Measurements from ENCODE around the gene SERPING1. TPM values are rescaled to one million over a fixed set of nuclear protein-coding genes. Genes with fewer than 3 reads are reported as not detected.
A peak's percentile ranks its signal among the peaks of the same experiment; 100 is the strongest.

SERPING1 gene
- total and polyA plus RNA-seq, 2 donors (not counting 1 experiment from before 2014, with no cell fraction given): 17.2 to 117 TPM

DNA sequence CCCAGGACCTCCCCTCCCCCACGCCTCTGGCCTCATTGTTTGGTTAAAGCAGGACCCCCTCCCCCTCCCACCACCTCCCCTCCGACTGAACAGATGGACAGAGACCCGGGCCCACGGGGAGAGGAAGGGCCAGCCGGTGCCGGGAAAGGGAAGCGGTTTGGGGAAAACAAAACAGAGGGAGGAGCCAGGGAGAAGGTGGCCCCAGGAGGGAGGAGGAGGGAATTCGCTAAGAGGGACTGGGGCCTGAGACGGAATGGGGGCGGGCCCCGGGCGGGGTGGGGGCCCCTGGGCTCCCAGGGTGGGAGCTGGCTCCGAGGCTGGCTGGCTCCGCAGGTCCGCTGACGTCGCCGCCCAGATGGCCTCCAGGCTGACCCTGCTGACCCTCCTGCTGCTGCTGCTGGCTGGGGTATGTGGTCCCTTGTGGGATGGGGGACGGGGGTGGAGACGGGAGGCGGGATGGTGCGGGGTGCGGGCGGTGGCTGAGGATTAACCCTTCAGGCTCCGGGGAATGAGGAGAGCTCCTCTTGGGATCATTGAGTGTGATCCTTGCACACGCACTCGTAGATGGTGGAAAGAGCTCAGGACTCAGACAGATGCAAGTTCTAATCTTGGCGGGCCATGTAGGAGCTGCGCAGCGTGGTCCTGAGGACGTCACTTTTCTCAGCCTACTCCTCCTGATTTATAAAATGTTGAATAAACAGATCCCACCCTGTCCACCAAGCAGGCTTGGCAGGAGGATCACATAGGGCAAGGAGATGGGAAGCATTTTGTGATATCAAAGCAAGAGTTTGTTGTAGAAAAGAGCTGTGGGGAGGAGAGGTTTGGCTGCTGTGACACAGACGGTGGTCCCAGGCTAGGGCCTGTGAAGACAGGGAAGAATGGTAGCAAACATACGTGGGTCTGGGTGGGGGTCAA, 688 bp downstream of the SERPING1 start:
- Histone ChIP-seq H3K27me3 (ENCODE audit: control insufficient read depth, insufficient read depth, low read length) (peaks cover 2% of the 10 kb centered on the region), H3K4me2 (ENCODE audit: extremely low read depth, insufficient read depth, low read length) (peak overlapping the region; percentile 90), H3K9me3 (ENCODE audit: control insufficient read depth, insufficient read depth, low read depth, low read length) (no peaks in the 10 kb centered on the region), H3K4me1 (ENCODE audit: control insufficient read depth, extremely low read depth, insufficient read depth, low read length) (peaks cover 12% of the 10 kb centered on the region), H3K9ac (ENCODE audit: insufficient read depth, low read length) (peak overlapping the region; percentile 64), H3K27ac (ENCODE audit: insufficient read depth, low read length) (peak overlapping the region; percentile 72), H3K36me3 (ENCODE audit: control insufficient read depth, insufficient read depth, low read length) (no peaks in the 10 kb centered on the region), H3K4me3 (replicated peaks in 1 of 4; ENCODE audit: control extremely low read depth in 1 of 4, insufficient read depth in 1 of 4, low read depth in 3 of 4, low read length in 4 of 4) (peak overlapping the region; percentile 36 to 65 (median 54)), H2AFZ (ENCODE audit: low read length) (peak overlapping the region; percentile 49), H3K79me2 (ENCODE audit: control insufficient read depth, insufficient read depth, low read length) (no peaks in the 10 kb centered on the region), H4K20me1 (ENCODE audit: control insufficient read depth, extremely low read depth, insufficient read depth, low read length) (no peaks in the 10 kb centered on the region)
- peak; percentile 16 to 78 for DNase-seq (ENCODE audit: low read depth in 2 of 2)
- TF ChIP-seq, protein P1, sequence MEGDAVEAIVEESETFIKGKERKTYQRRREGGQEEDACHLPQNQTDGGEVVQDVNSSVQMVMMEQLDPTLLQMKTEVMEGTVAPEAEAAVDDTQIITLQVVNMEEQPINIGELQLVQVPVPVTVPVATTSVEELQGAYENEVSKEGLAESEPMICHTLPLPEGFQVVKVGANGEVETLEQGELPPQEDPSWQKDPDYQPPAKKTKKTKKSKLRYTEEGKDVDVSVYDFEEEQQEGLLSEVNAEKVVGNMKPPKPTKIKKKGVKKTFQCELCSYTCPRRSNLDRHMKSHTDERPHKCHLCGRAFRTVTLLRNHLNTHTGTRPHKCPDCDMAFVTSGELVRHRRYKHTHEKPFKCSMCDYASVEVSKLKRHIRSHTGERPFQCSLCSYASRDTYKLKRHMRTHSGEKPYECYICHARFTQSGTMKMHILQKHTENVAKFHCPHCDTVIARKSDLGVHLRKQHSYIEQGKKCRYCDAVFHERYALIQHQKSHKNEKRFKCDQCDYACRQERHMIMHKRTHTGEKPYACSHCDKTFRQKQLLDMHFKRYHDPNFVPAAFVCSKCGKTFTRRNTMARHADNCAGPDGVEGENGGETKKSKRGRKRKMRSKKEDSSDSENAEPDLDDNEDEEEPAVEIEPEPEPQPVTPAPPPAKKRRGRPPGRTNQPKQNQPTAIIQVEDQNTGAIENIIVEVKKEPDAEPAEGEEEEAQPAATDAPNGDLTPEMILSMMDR (conservative IDR thresholded peaks at IDR 0.05 in 1 of 2, IDR thresholded peaks at IDR 0.05 in 1 of 2; ENCODE audit: low read depth in 1 of 2, low read length in 2 of 2): no peak
- no peak for TF ChIP-seq EZH2 (IDR thresholded peaks at IDR 0.05; ENCODE audit: low read length, missing control alignments)

DNA sequence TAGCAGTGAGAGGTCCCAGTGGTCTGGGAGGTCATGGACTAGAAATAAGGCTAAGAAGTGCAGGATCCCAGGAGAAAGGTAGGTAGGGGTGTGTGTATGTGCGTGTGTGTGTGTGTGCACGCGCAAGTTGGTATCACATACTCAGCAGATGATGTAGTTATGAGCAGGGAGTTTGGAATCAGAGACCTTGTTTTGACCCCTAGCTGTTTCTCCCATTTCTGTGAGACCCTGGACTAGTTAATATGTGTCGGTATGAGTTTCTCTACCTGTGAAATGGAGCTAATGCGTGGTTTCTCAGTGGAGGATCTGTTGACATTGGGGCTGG, 1.3 kb downstream of the SERPING1 start:
- Histone ChIP-seq H3K27ac (ENCODE audit: insufficient read depth, low read length) (peak overlapping the region; percentile 72), H3K4me3 (replicated peaks in 1 of 4; ENCODE audit: control extremely low read depth in 1 of 4, insufficient read depth in 1 of 4, low read depth in 3 of 4, low read length in 4 of 4) (peak overlapping the region; percentile 36 to 65 (median 54)), H4K20me1 (ENCODE audit: control insufficient read depth, extremely low read depth, insufficient read depth, low read length) (no peaks in the 10 kb centered on the region), H3K9me3 (ENCODE audit: control insufficient read depth, insufficient read depth, low read depth, low read length) (no peaks in the 10 kb centered on the region), H2AFZ (ENCODE audit: low read length) (peak overlapping the region; percentile 49), H3K27me3 (ENCODE audit: control insufficient read depth, insufficient read depth, low read length) (peaks cover 2% of the 10 kb centered on the region), H3K9ac (ENCODE audit: insufficient read depth, low read length) (peak overlapping the region; percentile 53), H3K4me2 (ENCODE audit: extremely low read depth, insufficient read depth, low read length) (peak overlapping the region; percentile 90), H3K36me3 (ENCODE audit: control insufficient read depth, insufficient read depth, low read length) (no peaks in the 10 kb centered on the region), H3K4me1 (ENCODE audit: control insufficient read depth, extremely low read depth, insufficient read depth, low read length) (peaks cover 12% of the 10 kb centered on the region), H3K79me2 (ENCODE audit: control insufficient read depth, insufficient read depth, low read length) (no peaks in the 10 kb centered on the region)
- peak; percentile 37 to 51 for DNase-seq (ENCODE audit: low read depth in 2 of 2)
- TF ChIP-seq, protein P1 (conservative IDR thresholded peaks at IDR 0.05 in 1 of 2, IDR thresholded peaks at IDR 0.05 in 1 of 2; ENCODE audit: low read depth in 1 of 2, low read length in 2 of 2): no peak
- TF ChIP-seq EZH2 (IDR thresholded peaks at IDR 0.05; ENCODE audit: low read length, missing control alignments): no peak

DNA sequence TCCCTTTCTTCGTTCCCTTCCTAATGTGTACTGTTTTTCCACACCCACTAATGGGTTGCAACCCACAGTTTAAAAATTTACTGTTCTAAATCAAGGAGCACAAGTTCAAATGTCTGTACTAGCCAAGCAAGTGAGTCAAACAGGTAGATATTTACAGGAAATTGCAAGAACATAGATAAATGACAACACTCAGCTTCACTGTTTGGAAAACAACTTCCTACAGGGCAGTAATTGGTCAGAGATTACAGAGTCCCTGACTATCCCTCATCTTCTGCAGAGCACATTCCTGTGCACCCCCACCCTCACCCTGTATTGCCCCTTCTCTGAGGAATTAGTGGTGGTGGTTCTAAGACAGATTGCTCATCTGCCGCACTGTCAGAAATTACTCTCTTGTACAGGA, 1.9 kb downstream of the SERPING1 start:
- Histone ChIP-seq H4K20me1 (ENCODE audit: control insufficient read depth, extremely low read depth, insufficient read depth, low read length) (no peaks in the 10 kb centered on the region), H3K27ac (ENCODE audit: insufficient read depth, low read length) (peak overlapping the region; percentile 8), H3K27me3 (ENCODE audit: control insufficient read depth, insufficient read depth, low read length) (no peaks in the 10 kb centered on the region), H3K4me3 (replicated peaks in 1 of 4; ENCODE audit: control extremely low read depth in 1 of 4, insufficient read depth in 1 of 4, low read depth in 3 of 4, low read length in 4 of 4) (peak overlapping the region in 2 of 4 experiments; percentile 58 to 65), H3K79me2 (ENCODE audit: control insufficient read depth, insufficient read depth, low read length) (no peaks in the 10 kb centered on the region), H3K4me2 (ENCODE audit: extremely low read depth, insufficient read depth, low read length) (peak overlapping the region; percentile 90), H3K9me3 (ENCODE audit: control insufficient read depth, insufficient read depth, low read depth, low read length) (no peaks in the 10 kb centered on the region), H2AFZ (ENCODE audit: low read length) (no peak overlapping the region), H3K36me3 (ENCODE audit: control insufficient read depth, insufficient read depth, low read length) (no peaks in the 10 kb centered on the region), H3K9ac (ENCODE audit: insufficient read depth, low read length) (no peak overlapping the region), H3K4me1 (ENCODE audit: control insufficient read depth, extremely low read depth, insufficient read depth, low read length) (peaks cover 12% of the 10 kb centered on the region)
- no peak for TF ChIP-seq EZH2 (IDR thresholded peaks at IDR 0.05; ENCODE audit: low read length, missing control alignments)
- TF ChIP-seq, protein P1 (conservative IDR thresholded peaks at IDR 0.05 in 1 of 2, IDR thresholded peaks at IDR 0.05 in 1 of 2; ENCODE audit: low read depth in 1 of 2, low read length in 2 of 2): no peak
- peak in 1 of 2 donors; percentile 3 for DNase-seq (ENCODE audit: low read depth in 2 of 2)

Measured in fibroblast of lung (primary cell).